SK-N-SH treated with all-trans-retinoic acid at 6 μM for 48 hours (cell line): ENCODE data around the gene REM2.

Experiments
- ZNF70 ChIP-seq: fragments of 450-650 bp; formaldehyde crosslinking; IDR thresholded peaks from 2 replicates; pipeline ENCODE4 v1.5.0; 2020; ENCODE audit warnings: mild to moderate bottlenecking, moderate library complexity
- ZNF8 ChIP-seq: fragments of 450-650 bp; formaldehyde crosslinking; IDR thresholded peaks from 2 replicates; pipeline ENCODE4 v1.5.0; 2020; ENCODE audit warnings: mild to moderate bottlenecking, moderate library complexity
- TF ChIP-seq, protein P1 (sequence below): fragments of 250-450 bp; sonication (Bioruptor Pico); IDR thresholded peaks from 2 replicates; pipeline ENCODE4 v1.8.0; 2020; ENCODE audit warnings: mild to moderate bottlenecking, moderate library complexity, borderline replicate concordance

DNA sequence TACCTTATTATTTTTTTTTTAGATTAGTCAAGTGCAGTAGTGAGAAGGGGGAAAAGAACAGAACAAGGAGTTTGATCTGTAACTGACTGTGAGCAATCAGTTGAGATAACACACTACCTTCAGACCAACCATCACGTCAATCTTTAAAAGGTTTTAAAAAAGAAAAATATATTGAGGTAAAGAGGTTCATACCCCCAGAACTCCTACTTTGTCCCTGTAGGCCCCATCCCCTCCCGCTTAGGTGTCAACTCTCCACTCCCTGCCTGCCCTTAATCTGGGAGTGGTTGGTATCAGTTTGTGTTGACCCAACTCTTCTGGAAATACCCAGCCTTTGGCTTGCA, 30.5 kb upstream of the REM2 start:
- TF ChIP-seq ZNF8 (no peak), ZNF70 (CRISPR knock-in tag) (no peak)
- TF ChIP-seq, protein P1, sequence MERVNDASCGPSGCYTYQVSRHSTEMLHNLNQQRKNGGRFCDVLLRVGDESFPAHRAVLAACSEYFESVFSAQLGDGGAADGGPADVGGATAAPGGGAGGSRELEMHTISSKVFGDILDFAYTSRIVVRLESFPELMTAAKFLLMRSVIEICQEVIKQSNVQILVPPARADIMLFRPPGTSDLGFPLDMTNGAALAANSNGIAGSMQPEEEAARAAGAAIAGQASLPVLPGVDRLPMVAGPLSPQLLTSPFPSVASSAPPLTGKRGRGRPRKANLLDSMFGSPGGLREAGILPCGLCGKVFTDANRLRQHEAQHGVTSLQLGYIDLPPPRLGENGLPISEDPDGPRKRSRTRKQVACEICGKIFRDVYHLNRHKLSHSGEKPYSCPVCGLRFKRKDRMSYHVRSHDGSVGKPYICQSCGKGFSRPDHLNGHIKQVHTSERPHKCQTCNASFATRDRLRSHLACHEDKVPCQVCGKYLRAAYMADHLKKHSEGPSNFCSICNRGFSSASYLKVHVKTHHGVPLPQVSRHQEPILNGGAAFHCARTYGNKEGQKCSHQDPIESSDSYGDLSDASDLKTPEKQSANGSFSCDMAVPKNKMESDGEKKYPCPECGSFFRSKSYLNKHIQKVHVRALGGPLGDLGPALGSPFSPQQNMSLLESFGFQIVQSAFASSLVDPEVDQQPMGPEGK (CRISPR knock-in tag), result no peak
